ENCODE data around the gene RCOR1. TPM values are rescaled to one million over a fixed set of nuclear protein-coding genes. Genes with fewer than 3 reads are reported as not detected.

The RCOR1 gene
- total RNA-seq, 1 experiment from 2014 or later, result 34.1 TPM

DNA sequence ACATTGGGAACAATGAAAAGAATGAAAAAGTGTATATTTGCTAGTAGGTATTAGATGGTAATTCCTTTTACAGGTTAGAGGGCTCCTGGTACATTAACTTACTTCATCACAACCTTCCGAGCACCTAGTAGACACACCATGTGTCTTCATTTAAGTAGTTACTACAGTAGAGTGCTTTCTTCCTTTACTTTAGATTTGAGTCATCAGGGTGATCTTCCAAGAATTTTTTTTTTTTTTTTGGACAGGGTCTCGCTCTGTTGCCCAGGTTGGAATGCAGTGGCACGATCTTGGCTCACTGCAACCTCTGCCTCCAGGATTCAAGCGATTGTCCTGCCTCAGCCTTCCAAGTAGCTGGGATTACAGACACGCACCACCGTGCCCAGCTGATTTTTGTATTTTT lies 105.1 kb downstream of the RCOR1 start:
- Histone ChIP-seq H2BK120ac (ENCODE audit: low read depth, low read length, poor library complexity, severe bottlenecking) (no peak overlapping the region), H3K79me2 (ENCODE audit: insufficient read depth, low read length) (no peaks in the 10 kb centered on the region; the same call in 1 of the 2 replicates), H4K8ac (replicated peaks; ENCODE audit: insufficient read length, low read depth, low read length) (no peak overlapping the region), H2BK5ac (ENCODE audit: insufficient read length, low read length) (no peak overlapping the region), H4K91ac (ENCODE audit: insufficient read length, low read depth, low read length) (no peak overlapping the region), H3K4me1 (ENCODE audit: insufficient read depth, low read length) (no peaks in the 10 kb centered on the region), H3K23ac (ENCODE audit: insufficient read length, low read depth, low read length) (no peak overlapping the region), H3T11ph (ENCODE audit: low read length) (no peak overlapping the region), H3K9me3 (ENCODE audit: control insufficient read depth, low read depth, low read length) (no peaks in the 10 kb centered on the region), H3K27me3 (ENCODE audit: insufficient read depth, low read length) (no peaks in the 10 kb centered on the region), H3K14ac (ENCODE audit: insufficient read depth, low read length) (no peak overlapping the region), H4K5ac (ENCODE audit: insufficient read length, low read depth, low read length) (no peak overlapping the region), H3K9ac (ENCODE audit: extremely low read depth, insufficient read length, low read length) (no peak overlapping the region), H2BK15ac (ENCODE audit: low read depth, low read length) (no peak overlapping the region), H2BK20ac (ENCODE audit: low read depth, low read length, poor library complexity, severe bottlenecking) (no peak overlapping the region), H4K20me1 (ENCODE audit: control insufficient read depth, insufficient read depth, insufficient read length) (no peaks in the 10 kb centered on the region), H3K23me2 (ENCODE audit: insufficient read length, low read depth, low read length, poor library complexity, severe bottlenecking) (no peaks in the 10 kb centered on the region), H3K56ac (ENCODE audit: insufficient read length, low read depth, low read length) (no peak overlapping the region), H2AFZ (ENCODE audit: low read length) (no peak overlapping the region), H3K18ac (ENCODE audit: insufficient read length, low read depth, low read length) (no peak overlapping the region), H2BK12ac (ENCODE audit: insufficient read length, low read depth, low read length) (no peak overlapping the region), H3K79me1 (ENCODE audit: insufficient read depth, low read depth, low read length, poor library complexity, severe bottlenecking) (peaks cover 2% of the 10 kb centered on the region), H3K27ac (ENCODE audit: insufficient read length, low read depth, low read length) (no peak overlapping the region), H3K4me2 (ENCODE audit: insufficient read depth, insufficient read length, low read length) (no peak overlapping the region), H2AK5ac (ENCODE audit: insufficient read length, low read length) (no peak overlapping the region), H3K4ac (ENCODE audit: low read depth, low read length) (no peak overlapping the region)
- Mint-ChIP-seq H3K27me3 (ENCODE audit: low read depth) (no peaks in the 10 kb centered on the region), H3K36me3 (ENCODE audit: insufficient read depth in 1 of 3, low read depth in 3 of 3) (peaks cover 9 to 14% (median 11%) of the 10 kb centered on the region in 3 experiments; a peak in 6 of 7 replicates), H3K9me3 (no peaks in the 10 kb centered on the region; a peak in 1 of 5 replicates), H3K4me3 (no peak overlapping the region), H3K4me1 (peaks cover 32 to 37% of the 10 kb centered on the region in 2 experiments), H3K27ac (0 out of 7 replicates have a peak overlapping the region, but pooled peaks of 1 of the 3 experiments have one; percentile 21)
- WGBS (ENCODE audit: extremely low coverage, insufficient read length, low lambda C conversion rate), result no CpG with 5 or more reads among the region's 6 CpGs
- TF ChIP-seq, protein P1, sequence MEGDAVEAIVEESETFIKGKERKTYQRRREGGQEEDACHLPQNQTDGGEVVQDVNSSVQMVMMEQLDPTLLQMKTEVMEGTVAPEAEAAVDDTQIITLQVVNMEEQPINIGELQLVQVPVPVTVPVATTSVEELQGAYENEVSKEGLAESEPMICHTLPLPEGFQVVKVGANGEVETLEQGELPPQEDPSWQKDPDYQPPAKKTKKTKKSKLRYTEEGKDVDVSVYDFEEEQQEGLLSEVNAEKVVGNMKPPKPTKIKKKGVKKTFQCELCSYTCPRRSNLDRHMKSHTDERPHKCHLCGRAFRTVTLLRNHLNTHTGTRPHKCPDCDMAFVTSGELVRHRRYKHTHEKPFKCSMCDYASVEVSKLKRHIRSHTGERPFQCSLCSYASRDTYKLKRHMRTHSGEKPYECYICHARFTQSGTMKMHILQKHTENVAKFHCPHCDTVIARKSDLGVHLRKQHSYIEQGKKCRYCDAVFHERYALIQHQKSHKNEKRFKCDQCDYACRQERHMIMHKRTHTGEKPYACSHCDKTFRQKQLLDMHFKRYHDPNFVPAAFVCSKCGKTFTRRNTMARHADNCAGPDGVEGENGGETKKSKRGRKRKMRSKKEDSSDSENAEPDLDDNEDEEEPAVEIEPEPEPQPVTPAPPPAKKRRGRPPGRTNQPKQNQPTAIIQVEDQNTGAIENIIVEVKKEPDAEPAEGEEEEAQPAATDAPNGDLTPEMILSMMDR (conservative IDR thresholded peaks at IDR 0.05), result no peak
- DNase-seq, result no peak
